AG04449 (cell line): ENCODE results near the gene TYMP.
A peak's percentile ranks its signal among the peaks of the same experiment; 100 is the strongest.

Experiments
- CTCF ChIA-PET: fragments of 350-600 bp; formaldehyde crosslinking; extraction: SDS; loops from one replicate; lab custom pipeline; 2021; ENCODE audit warnings: antibody characterized with exemption; lab: Yijun Ruan, JAX
- POLR2A ChIA-PET: fragments of 400-600, 350-600 bp; formaldehyde crosslinking; extraction: SDS; loops from one replicate; lab custom pipeline; 2020; ENCODE audit warnings: antibody characterized with exemption, inconsistent platforms; lab: Yijun Ruan, JAX
- DNase-seq: peaks from one replicate; pipeline ENCODE4 v3.0.0-alpha.2; 2010; ENCODE audit warnings: low read depth, low spot score
- H3K4me3 ChIP-seq: 2 replicates; pipeline ENCODE4 v1.5.1; 2011; ENCODE audit warnings: low read depth, mild to moderate bottlenecking, control low read depth, low read length
- CTCF ChIP-seq: IDR thresholded peaks from one replicate; pipeline ENCODE4 v1.5.1; 2011; ENCODE audit warnings: mild to moderate bottlenecking, moderate library complexity, low read length, control low read depth, inconsistent platforms; ENCODE audit not compliant: insufficient read depth; ENCODE audit errors: missing control alignments

Gene TYMP

GRCh38 chr22:50548040-50548920 is 18.5 kb upstream of the TYMP start:
- ChIA-PET CTCF (interaction anchor here (2.5 to 4.2 kb wide), 3 partner anchors 9 to 22 kb away, joined by 15 to 25 read pairs (median 20); partner anchors contain the start of genes SCO2 and SYCE3), POLR2A (interaction anchor here (1.2 kb wide), 1 partner anchor 15 kb away, joined by 3 read pairs; the partner anchor contains the start of gene SYCE3)
- H3K4me3 ChIP-seq, result no peak overlapping the region
- DNase-seq, result no peak
- no peak for TF ChIP-seq CTCF

GRCh38 chr22:50547263-50547985 is 17.6 kb upstream of the TYMP start:
- H3K4me3 ChIP-seq, result no peak overlapping the region
- CTCF ChIA-PET, result interaction anchor here (2.5 to 4.2 kb wide), 3 partner anchors 10 to 21 kb away, joined by 15 to 25 read pairs (median 20); partner anchors contain the start of genes SCO2 and SYCE3
- POLR2A ChIA-PET, result interaction anchor here (1.2 kb wide), 1 partner anchor 15 kb away, joined by 3 read pairs; the partner anchor contains the start of gene SYCE3
- no peak for TF ChIP-seq CTCF
- no peak for DNase-seq

GRCh38 chr22:50546326-50547262 is 16.8 kb upstream of the TYMP start:
- POLR2A ChIA-PET, result interaction anchor here (1.2 kb wide), 1 partner anchor 16 kb away, joined by 3 read pairs; the partner anchor contains the start of gene SYCE3
- H3K4me3 ChIP-seq, result no peak overlapping the region
- DNase-seq, result no peak
- no peak for TF ChIP-seq CTCF
- CTCF ChIA-PET, result interaction anchor here (0.9 to 4.2 kb wide), 6 partner anchors 11 to 74 kb away, joined by 3 to 25 read pairs (median 16); partner anchors contain the start of genes SCO2 and SYCE3

- ChIA-PET POLR2A (interaction anchor here (0.7 to 0.9 kb wide), 2 partner anchors 20 to 36 kb away, joined by 4 to 5 read pairs; partner anchors contain the start of gene SCO2), CTCF (interaction anchor here (0.8 to 4.2 kb wide), 11 partner anchors 10 to 217 kb away, joined by 3 to 25 read pairs (median 4); partner anchors contain the start of genes CHKB, SCO2 and SYCE3)
- TF ChIP-seq CTCF, result peak; percentile 37
- H3K4me3 ChIP-seq, result no peak within 1 kb of the TSS
- DNase-seq, result no peak
These were observed 15.9 kb upstream of the TYMP start, which contains the start of gene KLHDC7B for GRCh38 chr22:50545522-50546325. Gene KLHDC7B (plus strand): TSS chr22:50545899. CDS start chr22:50546244, 345 bp downstream.
